ENCODE measurements around the gene TMEFF1. TPM values are rescaled to one million over a fixed set of nuclear protein-coding genes. Genes with fewer than 3 reads are reported as not detected.

Gene TMEFF1
- total and polyA plus RNA-seq, 4 donors, result 13.1 to 18.0 (median 15.7) TPM

DNA sequence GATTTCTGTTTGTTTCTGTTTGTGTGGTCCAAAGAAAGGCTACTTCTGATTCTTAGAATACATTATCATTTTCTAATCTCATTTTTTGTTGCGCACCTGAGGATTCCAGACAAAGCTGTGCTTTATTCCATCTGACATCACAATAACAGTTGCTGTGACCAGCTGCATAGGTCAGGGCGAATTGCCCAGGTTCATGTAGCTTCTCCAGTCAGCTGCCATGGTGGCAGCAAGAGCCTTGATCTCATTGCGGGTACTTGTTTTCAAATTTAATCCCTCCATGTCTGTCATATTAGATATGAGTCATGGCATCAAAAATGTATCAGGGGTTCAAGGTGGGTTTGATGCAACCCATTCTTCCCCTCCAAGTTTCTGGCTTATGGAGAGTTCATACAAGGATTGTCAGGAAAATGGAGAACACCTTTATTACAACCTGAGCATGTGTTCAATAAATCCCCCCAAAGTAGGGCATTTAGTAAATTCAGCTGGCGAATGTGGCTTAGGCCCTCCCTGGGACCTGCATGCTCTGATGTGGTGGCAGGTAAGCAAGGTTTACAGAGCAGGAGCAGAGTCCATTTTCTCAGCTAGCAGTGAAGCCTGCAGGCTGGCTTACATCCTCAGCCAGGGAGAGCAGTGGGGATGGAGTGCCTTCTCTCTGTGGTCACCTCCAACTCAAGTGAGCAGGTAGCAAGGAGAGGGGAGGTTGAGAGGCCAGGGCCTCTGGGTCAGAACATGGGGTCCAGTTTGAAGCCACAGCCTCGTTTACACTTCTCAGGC, 118.9 kb downstream of the TMEFF1 start:
- no peak for DNase-seq (ENCODE audit: low read depth in 4 of 6, low spot score in 6 of 6)
- Histone ChIP-seq H3K4me3 (ENCODE audit: low read depth, low read length) (no peak overlapping the region), H3K9me3 (ENCODE audit: control insufficient read depth, insufficient read depth, low read length) (no peaks in the 10 kb centered on the region), H3K4me1 (ENCODE audit: control insufficient read depth, insufficient read depth, low read length) (no peaks in the 10 kb centered on the region), H3K36me3 (ENCODE audit: control insufficient read depth, insufficient read depth, low read length) (no peaks in the 10 kb centered on the region), H3K27ac (ENCODE audit: low read depth, low read length) (no peak overlapping the region), H3K27me3 (ENCODE audit: control insufficient read depth, insufficient read depth, low read length) (no peaks in the 10 kb centered on the region)
- 89% methylated on average over 4 of the region's 5 CpGs for WGBS (ENCODE audit: insufficient coverage)

DNA sequence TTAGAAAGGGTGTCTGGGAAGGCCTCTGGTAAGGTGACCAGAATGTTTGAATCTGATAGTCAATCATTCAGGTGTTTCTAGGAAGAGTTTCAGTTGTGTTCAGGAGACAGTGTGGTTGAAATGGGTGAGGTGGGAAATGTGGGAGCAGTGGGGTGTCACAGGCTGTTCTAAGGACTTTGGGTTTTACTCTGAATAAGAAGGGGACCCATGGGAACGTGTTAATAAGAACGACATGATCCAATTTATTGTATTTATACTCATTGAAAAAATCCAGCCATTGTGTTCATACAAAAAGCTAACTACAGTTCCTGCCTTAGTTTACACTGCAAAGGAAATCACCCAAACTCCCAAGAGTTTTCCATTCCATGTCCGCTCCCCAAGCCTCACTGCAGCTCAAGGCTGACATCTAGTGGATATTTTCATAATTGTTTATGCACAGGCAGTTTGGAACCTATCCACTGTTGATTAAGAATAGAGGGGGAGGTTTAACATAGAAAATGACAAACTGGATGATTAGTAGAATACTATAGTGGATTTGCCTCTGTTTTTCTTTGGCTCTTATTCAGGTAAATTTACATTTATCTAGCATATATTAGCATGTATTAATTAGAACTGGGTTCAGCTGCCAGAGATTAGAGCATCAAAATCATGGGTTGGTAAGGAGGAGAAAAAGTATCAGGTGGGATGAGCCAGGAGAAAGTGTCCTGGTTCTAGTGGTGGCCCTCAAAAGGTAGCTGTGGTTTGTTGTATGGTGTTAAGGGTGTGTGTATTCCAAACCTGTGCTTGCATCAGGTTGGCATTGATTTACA, 122.6 kb downstream of the TMEFF1 start:
- Histone ChIP-seq H3K36me3 (ENCODE audit: control insufficient read depth, insufficient read depth, low read length) (no peaks in the 10 kb centered on the region), H3K4me1 (ENCODE audit: control insufficient read depth, insufficient read depth, low read length) (peaks cover 8% of the 10 kb centered on the region), H3K27ac (ENCODE audit: low read depth, low read length) (no peak overlapping the region), H3K4me3 (ENCODE audit: low read depth, low read length) (no peak overlapping the region), H3K9me3 (ENCODE audit: control insufficient read depth, insufficient read depth, low read length) (no peaks in the 10 kb centered on the region), H3K27me3 (ENCODE audit: control insufficient read depth, insufficient read depth, low read length) (no peaks in the 10 kb centered on the region)
- DNase-seq (ENCODE audit: low read depth in 4 of 6, low spot score in 6 of 6), result peak; percentile 49 to 95 (median 62)
- WGBS (ENCODE audit: insufficient coverage), result no CpG with 5 or more reads among the region's 3 CpGs

DNA sequence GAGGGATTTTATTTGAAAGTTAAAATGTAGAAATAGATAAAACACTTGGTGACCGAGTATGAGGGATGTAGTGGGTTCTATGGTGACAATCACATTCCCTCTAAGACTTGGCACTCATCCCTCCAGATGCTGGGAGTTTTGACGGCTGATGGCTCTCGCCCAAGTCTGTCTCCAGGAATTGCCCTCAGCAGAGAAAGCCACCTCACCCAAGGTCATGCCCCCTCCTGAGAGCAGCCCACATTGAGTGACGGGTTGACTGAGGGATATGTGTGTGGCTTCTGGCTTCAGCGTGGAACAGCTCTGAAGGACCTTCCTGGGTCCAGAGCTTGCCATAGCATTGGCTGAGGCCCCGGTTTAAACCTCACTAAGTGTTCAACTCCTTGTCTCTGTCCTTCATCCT, 124.3 kb downstream of the TMEFF1 start:
- DNase-seq (ENCODE audit: low read depth in 4 of 6, low spot score in 6 of 6), result no peak
- Histone ChIP-seq H3K27me3 (ENCODE audit: control insufficient read depth, insufficient read depth, low read length) (no peaks in the 10 kb centered on the region), H3K9me3 (ENCODE audit: control insufficient read depth, insufficient read depth, low read length) (no peaks in the 10 kb centered on the region), H3K4me3 (ENCODE audit: low read depth, low read length) (no peak overlapping the region), H3K4me1 (ENCODE audit: control insufficient read depth, insufficient read depth, low read length) (peaks cover 12% of the 10 kb centered on the region), H3K36me3 (ENCODE audit: control insufficient read depth, insufficient read depth, low read length) (no peaks in the 10 kb centered on the region), H3K27ac (ENCODE audit: low read depth, low read length) (no peak overlapping the region)
- WGBS (ENCODE audit: insufficient coverage), result no CpG with 5 or more reads among the region's 6 CpGs

DNA sequence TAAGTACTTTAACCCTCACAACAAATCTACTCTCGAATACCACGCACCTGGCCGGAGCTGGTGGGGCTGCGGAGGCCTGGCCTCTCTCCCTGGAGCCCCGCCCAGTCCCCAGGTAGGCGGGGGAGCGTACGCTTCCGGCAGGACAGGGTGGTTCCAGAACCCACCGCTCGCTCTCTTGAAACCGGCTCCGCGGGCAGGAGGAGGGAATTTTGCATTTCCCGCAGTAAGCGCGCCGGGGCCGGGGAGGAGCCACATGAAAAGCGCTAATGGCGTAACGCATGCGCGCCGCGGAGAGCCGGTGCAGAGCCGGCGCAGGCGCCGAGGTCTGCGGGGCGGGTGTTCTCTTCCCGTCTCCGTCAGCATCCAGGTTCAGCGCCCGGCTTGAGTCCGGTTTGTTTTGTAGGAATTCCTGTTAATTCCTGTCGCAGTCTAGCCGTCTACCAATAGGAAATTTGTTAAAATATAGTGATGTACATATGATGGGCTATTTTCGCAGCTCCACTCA, 125.7 kb downstream of the TMEFF1 start:
- DNase-seq (ENCODE audit: low read depth in 4 of 6, low spot score in 6 of 6), result peak; percentile 56 to 95 (median 71)
- 2% methylated on average over 38 of the region's 41 CpGs for WGBS (ENCODE audit: insufficient coverage)
- no peak overlapping the region for H3K27ac ChIP-seq (ENCODE audit: low read depth, low read length)
- H3K36me3 ChIP-seq (ENCODE audit: control insufficient read depth, insufficient read depth, low read length), result no peaks in the 10 kb centered on the region
- peaks cover 12% of the 10 kb centered on the region for H3K4me1 ChIP-seq (ENCODE audit: control insufficient read depth, insufficient read depth, low read length)
- no peaks in the 10 kb centered on the region for H3K9me3 ChIP-seq (ENCODE audit: control insufficient read depth, insufficient read depth, low read length)
- H3K4me3 ChIP-seq (ENCODE audit: low read depth, low read length), result peak overlapping the region; percentile 59
- no peaks in the 10 kb centered on the region for H3K27me3 ChIP-seq (ENCODE audit: control insufficient read depth, insufficient read depth, low read length)

DNA sequence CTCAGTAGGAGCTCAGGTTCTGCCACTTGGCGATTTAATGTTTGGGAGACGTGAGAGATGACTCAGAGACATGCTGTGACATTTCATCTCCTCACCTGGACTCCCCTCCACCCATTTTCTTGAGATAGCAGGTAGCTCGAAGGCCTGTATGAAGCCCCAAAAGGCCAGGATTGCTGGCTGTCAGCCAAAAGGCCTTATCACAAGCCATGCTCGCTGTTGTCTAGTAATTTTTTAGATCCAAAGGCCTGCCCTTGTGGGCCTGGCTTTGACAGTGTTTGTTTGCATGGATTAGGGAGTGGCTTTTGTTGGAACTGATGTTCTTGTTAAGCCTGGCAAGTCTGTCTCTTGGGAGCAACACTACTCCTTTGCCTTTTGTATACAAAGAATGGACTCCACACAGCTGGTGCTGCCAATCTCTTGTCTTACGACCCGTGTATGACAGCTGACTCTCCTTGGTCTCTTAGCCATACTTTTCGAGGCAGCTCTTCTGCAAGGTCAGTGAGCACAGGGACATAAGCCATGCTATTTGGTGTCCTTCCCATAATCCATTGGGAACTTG, 127.7 kb downstream of the TMEFF1 start:
- 74% methylated on average over 7 of the region's 7 CpGs for WGBS (ENCODE audit: insufficient coverage)
- H3K27ac ChIP-seq (ENCODE audit: low read depth, low read length), result no peak overlapping the region
- no peak for DNase-seq (ENCODE audit: low read depth in 4 of 6, low spot score in 6 of 6)

DNA sequence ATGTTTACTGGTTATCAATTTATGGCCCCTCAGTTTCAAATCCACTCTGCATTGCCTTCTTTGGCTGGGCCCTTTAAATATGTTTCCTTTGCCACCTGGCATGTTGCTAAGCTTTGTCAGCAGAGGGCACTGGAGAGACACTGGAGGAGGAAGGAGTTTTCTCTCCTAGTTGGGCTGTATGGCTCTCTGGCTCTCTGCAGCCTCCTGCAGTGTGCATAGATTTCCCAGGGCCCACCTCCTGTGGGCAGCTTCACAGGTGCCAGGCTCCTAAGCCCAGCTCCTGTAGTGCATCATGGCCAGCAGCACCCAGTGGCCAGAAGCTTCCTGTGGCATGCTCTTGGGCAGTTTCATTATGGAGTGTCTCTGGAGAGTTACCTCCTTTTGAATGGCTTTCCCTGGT, 128.3 kb downstream of the TMEFF1 start:
- no peak overlapping the region for H3K27ac ChIP-seq (ENCODE audit: low read depth, low read length)
- peak in 5 of 6 donors; percentile 17 to 90 (median 33) for DNase-seq (ENCODE audit: low read depth in 4 of 6, low spot score in 6 of 6)
- H3K4me1 ChIP-seq (ENCODE audit: control insufficient read depth, insufficient read depth, low read length), result peaks cover 12% of the 10 kb centered on the region
- H3K9me3 ChIP-seq (ENCODE audit: control insufficient read depth, insufficient read depth, low read length), result no peaks in the 10 kb centered on the region
- H3K36me3 ChIP-seq (ENCODE audit: control insufficient read depth, insufficient read depth, low read length), result no peaks in the 10 kb centered on the region
- H3K27me3 ChIP-seq (ENCODE audit: control insufficient read depth, insufficient read depth, low read length), result no peaks in the 10 kb centered on the region
- H3K4me3 ChIP-seq (ENCODE audit: low read depth, low read length), result no peak overlapping the region

More for the DNA sequence above, 127.7 kb downstream of the TMEFF1 start:
- no peaks in the 10 kb centered on the region for H3K36me3 ChIP-seq (ENCODE audit: control insufficient read depth, insufficient read depth, low read length)
- no peak overlapping the region for H3K4me3 ChIP-seq (ENCODE audit: low read depth, low read length)
- no peaks in the 10 kb centered on the region for H3K9me3 ChIP-seq (ENCODE audit: control insufficient read depth, insufficient read depth, low read length)
- H3K4me1 ChIP-seq (ENCODE audit: control insufficient read depth, insufficient read depth, low read length), result peaks cover 12% of the 10 kb centered on the region
- no peaks in the 10 kb centered on the region for H3K27me3 ChIP-seq (ENCODE audit: control insufficient read depth, insufficient read depth, low read length)

DNA sequence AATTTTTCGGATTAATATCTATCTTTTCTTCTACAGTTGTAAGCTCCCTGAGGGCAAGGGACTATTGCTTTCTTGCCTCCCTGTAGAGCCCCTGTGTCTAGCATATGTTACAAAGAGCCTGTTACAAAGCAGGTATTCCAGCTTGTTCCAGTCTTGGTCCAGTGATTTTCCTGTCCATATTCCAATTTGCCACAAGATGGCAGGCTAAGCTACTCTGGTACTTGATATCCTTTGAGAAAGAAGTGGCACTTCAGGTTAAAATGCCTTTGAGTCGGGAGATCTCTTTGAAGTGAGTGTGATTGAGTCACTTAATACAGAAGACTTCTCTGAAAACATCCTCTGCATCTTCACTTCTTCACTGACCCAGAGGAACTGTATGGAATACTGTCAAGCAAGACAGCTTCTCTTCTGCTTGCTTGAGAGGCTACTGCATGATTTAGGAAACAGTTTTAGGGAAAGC, 129.4 kb downstream of the TMEFF1 start:
- peak; percentile 58 to 96 (median 70) for DNase-seq (ENCODE audit: low read depth in 4 of 6, low spot score in 6 of 6)
- Histone ChIP-seq H3K27ac (ENCODE audit: low read depth, low read length) (no peak overlapping the region), H3K4me3 (ENCODE audit: low read depth, low read length) (no peak overlapping the region), H3K9me3 (ENCODE audit: control insufficient read depth, insufficient read depth, low read length) (no peaks in the 10 kb centered on the region), H3K4me1 (ENCODE audit: control insufficient read depth, insufficient read depth, low read length) (peaks cover 12% of the 10 kb centered on the region), H3K36me3 (ENCODE audit: control insufficient read depth, insufficient read depth, low read length) (no peaks in the 10 kb centered on the region), H3K27me3 (ENCODE audit: control insufficient read depth, insufficient read depth, low read length) (no peaks in the 10 kb centered on the region)
- whole genome bisulfite sequencing (ENCODE audit: insufficient coverage), result no CpG with 5 or more reads among the region's 2 CpGs

DNA sequence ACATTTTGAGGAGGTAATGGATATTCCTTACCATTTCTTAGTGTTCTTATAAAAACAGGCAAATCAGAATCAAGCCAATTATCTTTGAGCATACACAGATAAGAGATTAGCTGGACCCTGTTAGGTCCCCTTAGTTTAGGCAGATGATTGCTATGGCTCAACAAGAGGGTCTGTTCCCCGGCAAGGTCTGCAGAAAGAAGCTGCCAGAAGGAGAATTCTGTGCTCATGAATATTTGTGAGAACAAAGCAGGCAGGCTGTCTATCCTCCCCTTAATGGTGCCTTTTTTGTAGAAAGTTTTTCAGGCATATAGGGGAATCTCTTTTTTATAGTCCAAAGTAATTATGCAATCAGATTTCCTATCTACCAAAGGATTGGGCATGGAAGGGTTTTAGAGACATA, 132.5 kb downstream of the TMEFF1 start:
- no peaks in the 10 kb centered on the region for H3K36me3 ChIP-seq (ENCODE audit: control insufficient read depth, insufficient read depth, low read length)
- no peak overlapping the region for H3K4me3 ChIP-seq (ENCODE audit: low read depth, low read length)
- H3K4me1 ChIP-seq (ENCODE audit: control insufficient read depth, insufficient read depth, low read length), result peaks cover 4% of the 10 kb centered on the region
- no peaks in the 10 kb centered on the region for H3K9me3 ChIP-seq (ENCODE audit: control insufficient read depth, insufficient read depth, low read length)
- no peaks in the 10 kb centered on the region for H3K27me3 ChIP-seq (ENCODE audit: control insufficient read depth, insufficient read depth, low read length)
- no CpG with 5 or more reads among the region's 1 CpG for WGBS (ENCODE audit: insufficient coverage)
- peak in 1 of 6 donors; percentile 50 for DNase-seq (ENCODE audit: low read depth in 4 of 6, low spot score in 6 of 6)
- H3K27ac ChIP-seq (ENCODE audit: low read depth, low read length), result no peak overlapping the region

DNA sequence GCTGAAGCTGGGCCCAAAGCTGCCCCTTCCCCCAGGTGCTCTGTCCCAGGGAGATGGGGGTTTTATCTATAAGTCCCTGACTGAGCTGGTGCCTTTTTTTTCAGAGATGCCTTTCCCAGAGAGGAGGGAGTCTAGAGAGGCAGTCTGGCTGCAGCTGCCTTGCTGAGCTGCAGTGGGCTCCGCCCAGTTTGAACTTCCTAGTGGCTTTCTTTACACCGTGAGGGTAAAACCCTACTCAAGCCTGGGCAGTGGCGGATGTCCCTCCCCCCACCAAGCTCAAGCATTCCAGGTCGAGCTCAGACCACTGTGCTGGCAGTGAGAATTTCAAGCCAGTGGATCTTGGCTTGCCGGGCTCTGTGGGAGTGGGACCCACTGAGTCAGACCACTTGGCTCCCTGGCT, 146.2 kb downstream of the TMEFF1 start:
- WGBS (ENCODE audit: insufficient coverage), result 89% methylated on average over 5 of the region's 5 CpGs
- no peak for DNase-seq (ENCODE audit: low read depth in 4 of 6, low spot score in 6 of 6)
- no peaks in the 10 kb centered on the region for H3K27me3 ChIP-seq (ENCODE audit: control insufficient read depth, insufficient read depth, low read length)
- no peaks in the 10 kb centered on the region for H3K4me1 ChIP-seq (ENCODE audit: control insufficient read depth, insufficient read depth, low read length)
- H3K36me3 ChIP-seq (ENCODE audit: control insufficient read depth, insufficient read depth, low read length), result no peaks in the 10 kb centered on the region
- H3K9me3 ChIP-seq (ENCODE audit: control insufficient read depth, insufficient read depth, low read length), result peaks cover 1% of the 10 kb centered on the region
- no peak overlapping the region for H3K27ac ChIP-seq (ENCODE audit: low read depth, low read length)
- H3K4me3 ChIP-seq (ENCODE audit: low read depth, low read length), result no peak overlapping the region

Measured in spinal cord (tissue), 10 donors.